MM.1S (cell line): ENCODE results near the gene OSTN.
A peak's percentile ranks its signal among the peaks of the same experiment; 100 is the strongest.
"Not testable (repeated sequence)": the region's sequence is repeated elsewhere in the genome, so short reads cannot be mapped to it uniquely, and the experiment has no call there.

ENCODE experiments used
- DNase-seq: peaks from one replicate; pipeline ENCODE4 v3.0.0-alpha.2; 2015
- H2AFZ ChIP-seq: fragments of 300-600 bp; sonication (generic); 2 replicates; pipeline ENCODE4 v1.6.0; 2016; ENCODE audit warnings: antibody characterized with exemption, low read length
- H3F3A ChIP-seq: fragments of 300-600 bp; sonication (generic); 2 replicates; pipeline ENCODE4 v1.6.1; 2016; ENCODE audit warnings: mild to moderate bottlenecking, antibody characterized with exemption, low read length, moderate library complexity, mixed read lengths; ENCODE audit not compliant: insufficient read depth
- H3K27ac ChIP-seq: fragments of 300-600 bp; sonication (generic); 2 replicates; pipeline ENCODE4 v1.5.1; 2016; ENCODE audit warnings: mild to moderate bottlenecking, low read length
- H3K27me3 ChIP-seq: fragments of 300-600 bp; sonication (generic); replicated peaks from 2 replicates; pipeline ENCODE4 v1.6.0; 2016; ENCODE audit warnings: low read length; ENCODE audit not compliant: insufficient read depth
- H3K36me3 ChIP-seq: fragments of 300-600 bp; sonication (generic); replicated peaks from 2 replicates; pipeline ENCODE4 v1.6.1; 2016; ENCODE audit warnings: mild to moderate bottlenecking, low read length, mixed read lengths; ENCODE audit not compliant: insufficient read depth
- H3K4me1 ChIP-seq: fragments of 300-600 bp; sonication (generic); 2 replicates; pipeline ENCODE4 v1.6.1; 2016; ENCODE audit warnings: low read length, mixed read lengths
- H3K4me2 ChIP-seq: fragments of 300-600 bp; sonication (generic); 2 replicates; pipeline ENCODE4 v1.6.0; 2016; ENCODE audit warnings: low read depth, low read length
- H3K4me3 ChIP-seq: fragments of 300-600 bp; sonication (generic); 2 replicates; pipeline ENCODE4 v1.5.1; 2016; ENCODE audit warnings: low read length, mixed read lengths
- H3K79me2 ChIP-seq: fragments of 300-600 bp; sonication (generic); 2 replicates; pipeline ENCODE4 v1.6.1; 2016; ENCODE audit warnings: mixed run types, low read length, mixed read lengths
- H3K9ac ChIP-seq: fragments of 300-600 bp; sonication (generic); 2 replicates; pipeline ENCODE4 v1.6.1; 2016; ENCODE audit warnings: low read length, mixed read lengths
- H3K9me2 ChIP-seq: fragments of 300-600 bp; sonication (generic); replicated peaks from 2 replicates; pipeline ENCODE4 v1.6.1; 2016; ENCODE audit warnings: mild to moderate bottlenecking, low read length, mixed read lengths; ENCODE audit not compliant: insufficient read depth
- H3K9me3 ChIP-seq: fragments of 300-600 bp; sonication (generic); replicated peaks from 2 replicates; pipeline ENCODE4 v1.6.1; 2016; ENCODE audit warnings: mild to moderate bottlenecking, low read length, mixed read lengths; ENCODE audit not compliant: insufficient read depth
- H4K20me1 ChIP-seq: fragments of 300-600 bp; sonication (generic); 2 replicates; pipeline ENCODE4 v1.6.1; 2016; ENCODE audit warnings: mild to moderate bottlenecking, low read length, moderate library complexity, mixed read lengths; ENCODE audit not compliant: insufficient read depth
- EZH2 ChIP-seq: fragments of 300-600 bp; sonication (generic); optimal IDR thresholded peaks from 2 replicates; pipeline ENCODE3; 2017; ENCODE audit warnings: low read depth, mild to moderate bottlenecking, antibody characterized with exemption, low read length, mixed read lengths
- EZH2phosphoT487 ChIP-seq: fragments of 300-600 bp; sonication (generic); IDR thresholded peaks from 2 replicates; pipeline ENCODE4 v1.6.1; 2018; ENCODE audit warnings: antibody characterized with exemption, low read length
- TF ChIP-seq, protein P1 (sequence below): fragments of 300-600 bp; sonication (generic); IDR thresholded peaks from 2 replicates; pipeline ENCODE4 v1.5.1; 2016; ENCODE audit warnings: antibody characterized with exemption, low read length, mixed read lengths

Gene OSTN

GRCh38 chr3:191239407-191240031 is 40.5 kb downstream of the OSTN start:
- TF ChIP-seq, protein P1, sequence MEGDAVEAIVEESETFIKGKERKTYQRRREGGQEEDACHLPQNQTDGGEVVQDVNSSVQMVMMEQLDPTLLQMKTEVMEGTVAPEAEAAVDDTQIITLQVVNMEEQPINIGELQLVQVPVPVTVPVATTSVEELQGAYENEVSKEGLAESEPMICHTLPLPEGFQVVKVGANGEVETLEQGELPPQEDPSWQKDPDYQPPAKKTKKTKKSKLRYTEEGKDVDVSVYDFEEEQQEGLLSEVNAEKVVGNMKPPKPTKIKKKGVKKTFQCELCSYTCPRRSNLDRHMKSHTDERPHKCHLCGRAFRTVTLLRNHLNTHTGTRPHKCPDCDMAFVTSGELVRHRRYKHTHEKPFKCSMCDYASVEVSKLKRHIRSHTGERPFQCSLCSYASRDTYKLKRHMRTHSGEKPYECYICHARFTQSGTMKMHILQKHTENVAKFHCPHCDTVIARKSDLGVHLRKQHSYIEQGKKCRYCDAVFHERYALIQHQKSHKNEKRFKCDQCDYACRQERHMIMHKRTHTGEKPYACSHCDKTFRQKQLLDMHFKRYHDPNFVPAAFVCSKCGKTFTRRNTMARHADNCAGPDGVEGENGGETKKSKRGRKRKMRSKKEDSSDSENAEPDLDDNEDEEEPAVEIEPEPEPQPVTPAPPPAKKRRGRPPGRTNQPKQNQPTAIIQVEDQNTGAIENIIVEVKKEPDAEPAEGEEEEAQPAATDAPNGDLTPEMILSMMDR: no peak
- TF ChIP-seq EZH2 (no peak), EZH2phosphoT487 (no peak)
- Histone ChIP-seq H3K9me2 (no peaks in the 10 kb centered on the region), H2AFZ (no peak overlapping the region), H3K27me3 (peaks cover 14% of the 10 kb centered on the region; the same call in 1 of the 2 replicates), H3K36me3 (no peaks in the 10 kb centered on the region), H3K4me2 (no peak overlapping the region), H4K20me1 (no peaks in the 10 kb centered on the region), H3K4me1 (peaks cover 11% of the 10 kb centered on the region), H3K9ac (no peak overlapping the region), H3K9me3 (no peaks in the 10 kb centered on the region), H3F3A (peaks cover 12% of the 10 kb centered on the region), H3K79me2 (no peaks in the 10 kb centered on the region), H3K4me3 (no peak overlapping the region), H3K27ac (no peak overlapping the region)
- no peak for DNase-seq

GRCh38 chr3:191240486-191240885 is 41.4 kb downstream of the OSTN start:
- H3K4me3 ChIP-seq: no peak overlapping the region
- H3K9me3 ChIP-seq: no peaks in the 10 kb centered on the region
- H3K27me3 ChIP-seq: peaks cover 9% of the 10 kb centered on the region; the same call in 1 of the 2 replicates
- no peak overlapping the region for H3K9ac ChIP-seq
- no peaks in the 10 kb centered on the region for H3K79me2 ChIP-seq
- H3K4me1 ChIP-seq: peaks cover 6% of the 10 kb centered on the region
- H4K20me1 ChIP-seq: no peaks in the 10 kb centered on the region
- no peaks in the 10 kb centered on the region for H3K9me2 ChIP-seq
- no peak overlapping the region for H2AFZ ChIP-seq
- no peak for DNase-seq
- H3K27ac ChIP-seq: no peak overlapping the region
- H3K36me3 ChIP-seq: no peaks in the 10 kb centered on the region
- H3F3A ChIP-seq: peaks cover 2% of the 10 kb centered on the region; the same call in 1 of the 2 replicates
- H3K4me2 ChIP-seq: no peak overlapping the region
- TF ChIP-seq, protein P1: no peak

DNA sequence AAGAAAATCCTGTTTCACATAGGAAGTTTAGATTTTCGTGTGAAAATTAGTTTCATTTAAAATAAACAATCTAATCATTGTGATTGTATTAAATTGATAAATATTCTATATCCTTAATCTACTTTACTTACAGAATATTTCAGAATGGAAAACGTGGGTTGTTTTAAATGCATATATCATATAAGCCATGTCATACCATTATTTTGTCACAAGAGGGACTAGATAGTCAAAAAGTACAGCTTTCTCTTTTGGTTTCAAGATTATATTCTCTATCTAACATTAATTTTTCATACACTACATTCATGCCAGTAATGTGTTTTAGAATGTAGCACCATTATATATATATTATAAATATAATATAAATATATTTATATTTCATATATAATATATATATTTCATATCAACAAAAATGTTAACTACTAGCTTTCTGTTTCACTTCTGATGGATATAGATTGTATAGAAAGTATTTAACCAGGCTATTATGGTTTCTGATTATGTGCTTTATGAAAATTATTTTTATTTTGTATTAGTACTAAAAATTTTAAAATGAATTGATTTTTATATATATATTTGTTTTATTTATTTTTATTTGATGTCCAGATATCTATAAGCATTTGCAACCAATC is 45.3 kb downstream of the OSTN start:
- Histone ChIP-seq H3K36me3 (no peaks in the 10 kb centered on the region), H3K79me2 (no peaks in the 10 kb centered on the region), H3K9ac (no peak overlapping the region), H3K4me2 (no peak overlapping the region), H3K9me2 (no peaks in the 10 kb centered on the region), H3K9me3 (no peaks in the 10 kb centered on the region), H2AFZ (no peak overlapping the region), H3F3A (no peaks in the 10 kb centered on the region), H3K4me1 (peaks cover 6% of the 10 kb centered on the region; the same call in 1 of the 2 replicates), H3K27ac (no peak overlapping the region), H3K27me3 (no peaks in the 10 kb centered on the region), H4K20me1 (no peaks in the 10 kb centered on the region), H3K4me3 (no peak overlapping the region)
- peak; percentile 49 for DNase-seq
- no peak for TF ChIP-seq EZH2phosphoT487
- TF ChIP-seq EZH2: no peak
- TF ChIP-seq, protein P1: peak; percentile 63

GRCh38 chr3:191246034-191246433 is 47.0 kb downstream of the OSTN start:
- H3F3A ChIP-seq, H3K9me3 ChIP-seq, H3K27ac ChIP-seq, H3K4me3 ChIP-seq, H3K9me2 ChIP-seq, H4K20me1 ChIP-seq, H3K4me2 ChIP-seq, H3K4me1 ChIP-seq, H3K9ac ChIP-seq, H3K36me3 ChIP-seq, H2AFZ ChIP-seq, H3K79me2 ChIP-seq, H3K27me3 ChIP-seq: not testable (repeated sequence)
- DNase-seq: peak; percentile 88
